GM23338 (cell line): Measurements from ENCODE around the gene COL21A1. TPM values are rescaled to one million over a fixed set of nuclear protein-coding genes. Genes with fewer than 3 reads are reported as not detected.

Source experiments
- ATAC-seq: fragments of 200-7000 bp; cut with Tn5 transposase; 3 replicates; pipeline ENCODE4 v1.9.1; 2020
- DNase-seq: peaks from one replicate; pipeline ENCODE4 v3.0.0-alpha.2; 2015; ENCODE audit warnings: low spot score
- H2AFZ ChIP-seq: fragments of 200-600 bp; sonication (generic); 2 replicates; pipeline ENCODE4 v1.8.0; 2016; ENCODE audit warnings: antibody characterized with exemption, mild to moderate bottlenecking, moderate library complexity
- H3F3A ChIP-seq: fragments of 200-600 bp; sonication (generic); replicated peaks from 2 replicates; pipeline ENCODE4 v1.8.0; 2017; ENCODE audit warnings: antibody characterized with exemption, mixed run types, low read depth
- H3K27ac ChIP-seq: fragments of 200-600 bp; sonication (generic); 2 replicates; pipeline ENCODE4 v1.6.1; 2016; ENCODE audit warnings: low read depth
- H3K27me3 ChIP-seq: fragments of 200-600 bp; sonication (generic); 2 replicates; pipeline ENCODE4 v1.8.0; 2016; ENCODE audit warnings: mild to moderate bottlenecking, mixed run types, moderate library complexity; ENCODE audit not compliant: insufficient read depth
- H3K36me3 ChIP-seq: fragments of 200-600 bp; sonication (generic); 2 replicates; pipeline ENCODE4 v1.8.0; 2016; ENCODE audit warnings: mild to moderate bottlenecking; ENCODE audit not compliant: insufficient read depth
- H3K4me1 ChIP-seq: fragments of 200-600 bp; sonication (generic); 2 replicates; pipeline ENCODE4 v1.8.0; 2016; ENCODE audit warnings: mild to moderate bottlenecking, moderate library complexity; ENCODE audit not compliant: insufficient read depth
- H3K4me2 ChIP-seq: fragments of 200-600 bp; sonication (generic); 2 replicates; pipeline ENCODE4 v1.7.1; 2017; ENCODE audit warnings: mixed run types
- H3K4me3 ChIP-seq: fragments of 200-600 bp; sonication (generic); 2 replicates; pipeline ENCODE4 v1.6.1; 2016; ENCODE audit warnings: mixed run types
- H3K79me2 ChIP-seq: fragments of 200-600 bp; sonication (generic); replicated peaks from 2 replicates; pipeline ENCODE4 v1.8.0; 2017; ENCODE audit warnings: mild to moderate bottlenecking; ENCODE audit not compliant: insufficient read depth
- H3K9me2 ChIP-seq: fragments of 200-600 bp; sonication (generic); 2 replicates; pipeline ENCODE4 v1.8.0; 2017; ENCODE audit not compliant: insufficient read depth
- H4K20me1 ChIP-seq: fragments of 200-600 bp; sonication (generic); replicated peaks from 2 replicates; pipeline ENCODE4 v1.8.0; 2017; ENCODE audit warnings: mild to moderate bottlenecking; ENCODE audit not compliant: insufficient read depth
- H3K27ac Mint-ChIP-seq: 2 replicates; pipeline ENCODE4 v1.8.0; 2020; ENCODE audit warnings: inconsistent platforms, mild to moderate bottlenecking, moderate library complexity, mixed read lengths
- H3K27me3 Mint-ChIP-seq: 3 replicates; pipeline ENCODE4 v1.8.0; 2022; ENCODE audit warnings: low read depth, mild to moderate bottlenecking, moderate library complexity, mixed read lengths, inconsistent platforms; ENCODE audit not compliant: insufficient read depth, poor library complexity
- H3K36me3 Mint-ChIP-seq: 3 replicates; pipeline ENCODE4 v1.8.0; 2021; ENCODE audit warnings: low read depth, mild to moderate bottlenecking, inconsistent platforms, moderate library complexity, mixed read lengths
- H3K4me1 Mint-ChIP-seq: 3 replicates; pipeline ENCODE4 v1.8.0; 2020; ENCODE audit warnings: mild to moderate bottlenecking, inconsistent platforms, mixed read lengths
- H3K4me3 Mint-ChIP-seq: 3 replicates; pipeline ENCODE4 v1.8.0; 2021; ENCODE audit warnings: moderate library complexity, mild to moderate bottlenecking, inconsistent platforms, mixed read lengths
- H3K9me3 Mint-ChIP-seq: 3 replicates; pipeline ENCODE4 v1.8.0; 2020; ENCODE audit warnings: moderate library complexity, mild to moderate bottlenecking, inconsistent platforms, mixed read lengths
- CREB1 ChIP-seq: fragments of 250-450 bp; sonication (Bioruptor Pico); IDR thresholded peaks from 2 replicates; pipeline ENCODE4 v1.5.0; 2020; ENCODE audit warnings: low read depth, mild to moderate bottlenecking, moderate library complexity
- CTCF ChIP-seq, 2 experiments: fragments of 200-600 bp in 1 of 2; sonication (generic) in 1 of 2; conservative IDR thresholded peaks; 2 replicates each; pipeline versions ENCODE4 v1.5.1 to v1.6.1; 2016 to 2017; ENCODE audit warnings: antibody characterized with exemption in 2 of 2, low read depth in 2 of 2, mild to moderate bottlenecking in 2 of 2, moderate library complexity in 1 of 2
- ETS1 ChIP-seq: IDR thresholded peaks from 2 replicates; pipeline ENCODE4 v1.6.1; 2016; ENCODE audit warnings: antibody characterized with exemption
- EZH2 ChIP-seq: fragments of 200-600 bp; sonication (generic); IDR thresholded peaks from one replicate; pipeline ENCODE4 v1.8.0; 2017; ENCODE audit warnings: antibody characterized with exemption, mild to moderate bottlenecking, low read depth; ENCODE audit not compliant: unreplicated experiment
- EZH2phosphoT487 ChIP-seq: fragments of 200-600 bp; sonication (generic); IDR thresholded peaks from one replicate; pipeline ENCODE4 v1.8.1; 2018; ENCODE audit warnings: antibody characterized with exemption; ENCODE audit not compliant: unreplicated experiment
- JUNB ChIP-seq: IDR thresholded peaks from one replicate; pipeline ENCODE4 v1.6.1; 2016; ENCODE audit warnings: antibody characterized with exemption; ENCODE audit not compliant: unreplicated experiment
- NANOG ChIP-seq: IDR thresholded peaks from 2 replicates; pipeline ENCODE4 v1.6.1; 2016; ENCODE audit warnings: antibody characterized with exemption, borderline replicate concordance
- POLR2AphosphoS5 ChIP-seq: IDR thresholded peaks from 2 replicates; pipeline ENCODE4 v1.6.1; 2016; ENCODE audit warnings: antibody characterized with exemption, low read depth
- REST ChIP-seq: IDR thresholded peaks from one replicate; pipeline ENCODE4 v1.6.1; 2018; ENCODE audit warnings: antibody characterized with exemption; ENCODE audit not compliant: unreplicated experiment
- STAT1 ChIP-seq: IDR thresholded peaks from one replicate; pipeline ENCODE4 v1.6.1; 2016; ENCODE audit warnings: antibody characterized with exemption; ENCODE audit not compliant: unreplicated experiment
- ZNF114 ChIP-seq: fragments of 250-450 bp; sonication (Bioruptor Pico); IDR thresholded peaks from 2 replicates; pipeline ENCODE4 v1.5.0; 2020; ENCODE audit warnings: mild to moderate bottlenecking, moderate library complexity
- ZNF331 ChIP-seq: fragments of 250-450 bp; sonication (Bioruptor Pico); IDR thresholded peaks from 2 replicates; pipeline ENCODE4 v1.5.0; 2020; ENCODE audit warnings: low read depth, mild to moderate bottlenecking, moderate library complexity
- ZNF462 ChIP-seq: fragments of 250-450 bp; sonication (Bioruptor Pico); IDR thresholded peaks from 2 replicates; pipeline ENCODE4 v1.5.0; 2020; ENCODE audit warnings: mild to moderate bottlenecking, moderate library complexity
- polyA plus RNA-seq: library from polyadenylated mRNA; unstranded; fragments of >200 nt; fragmentation: Nextera tagmentation; extraction: Ambion mirVana; gene quantifications from 2 replicates; pipeline ENCODE4 v1.2.1, GENCODE V29; 2016
- total RNA-seq: library from RNA; depleted of rRNA; stranded (reverse); fragments of >200 nt; shearing (Covaris generic); gene quantifications from 2 replicates; pipeline ENCODE4 v1.2.3, GENCODE V29; 2014

Gene COL21A1
- total and polyA plus RNA-seq, 2 experiments from 2014 or later, result 5.0 to 6.2 TPM

- TF ChIP-seq REST (no peak), ZNF462 (no peak), CTCF (conservative IDR thresholded peaks at IDR 0.05; ENCODE audit: low read depth in 2 of 2) (no peak), EZH2 (no peak), ZNF331 (no peak), ETS1 (no peak), EZH2phosphoT487 (no peak), NANOG (no peak), JUNB (no peak), CREB1 (no peak), STAT1 (no peak), POLR2AphosphoS5 (no peak), ZNF114 (CRISPR knock-in tag) (no peak)
- no peak for DNase-seq
- Mint-ChIP-seq H3K27me3 (no peaks in the 10 kb centered on the region), H3K27ac (no peak overlapping the region), H3K36me3 (no peaks in the 10 kb centered on the region), H3K9me3 (no peaks in the 10 kb centered on the region), H3K4me3 (no peak overlapping the region), H3K4me1 (peaks cover 9% of the 10 kb centered on the region; the same call in 2 of the 3 replicates)
- Histone ChIP-seq H3K79me2 (no peaks in the 10 kb centered on the region), H3K9me2 (no peaks in the 10 kb centered on the region; the same call in 1 of the 2 replicates), H3K27me3 (no peaks in the 10 kb centered on the region), H3F3A (no peaks in the 10 kb centered on the region), H4K20me1 (no peaks in the 10 kb centered on the region), H3K4me3 (no peak overlapping the region), H3K4me1 (0 out of 2 replicates have a peak, but pooled peaks cover 2% of the 10 kb centered on the region), H3K27ac (no peak overlapping the region), H3K36me3 (no peaks in the 10 kb centered on the region), H2AFZ (no peak overlapping the region), H3K4me2 (no peak overlapping the region)
- no peak for ATAC-seq
These were observed 86.9 kb downstream of the COL21A1 start for GRCh38 chr6:56160489-56160888.
